ENCODE data around the gene IL4R.

The IL4R gene

DNA sequence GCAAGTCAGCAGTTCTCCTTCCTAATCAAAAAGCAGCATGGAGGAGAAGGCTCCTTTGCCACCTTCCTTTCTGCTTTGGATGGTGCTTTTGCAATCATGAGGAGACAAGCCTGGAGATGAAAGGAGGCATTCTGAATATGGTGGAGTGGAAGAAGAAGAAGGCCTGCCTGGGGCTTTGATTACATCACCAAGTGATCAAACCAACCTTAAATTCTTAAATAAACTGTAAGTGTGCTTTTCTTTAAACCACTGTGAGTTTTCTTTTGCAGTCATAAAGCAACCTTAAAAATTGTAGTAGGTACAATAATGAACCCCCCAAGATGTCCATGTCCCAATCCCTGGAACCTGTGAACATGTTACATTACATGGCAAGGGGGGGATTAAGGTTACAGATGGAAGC is 56.5 kb downstream of the IL4R start:
- Histone ChIP-seq H3K27ac (no peak overlapping the region), H3K4me2 (no peak overlapping the region), H3K27me3 (ENCODE audit: insufficient read depth, low read depth) (no peaks in the 10 kb centered on the region), H4K20me1 (ENCODE audit: insufficient read depth) (no peaks in the 10 kb centered on the region), H3K4me3 (IDR thresholded peaks at IDR 0.05; ENCODE audit: insufficient read depth, low read depth, low read length) (no peak overlapping the region), H3K9ac (no peak overlapping the region), H2AFZ (ENCODE audit: low read depth) (no peak overlapping the region), H3K79me2 (ENCODE audit: insufficient read depth, low read depth) (no peaks in the 10 kb centered on the region), H3K4me1 (ENCODE audit: low read depth, poor library complexity, severe bottlenecking) (peaks cover 44% of the 10 kb centered on the region), H3K36me3 (ENCODE audit: insufficient read depth) (no peaks in the 10 kb centered on the region)
- TF ChIP-seq, protein P1, sequence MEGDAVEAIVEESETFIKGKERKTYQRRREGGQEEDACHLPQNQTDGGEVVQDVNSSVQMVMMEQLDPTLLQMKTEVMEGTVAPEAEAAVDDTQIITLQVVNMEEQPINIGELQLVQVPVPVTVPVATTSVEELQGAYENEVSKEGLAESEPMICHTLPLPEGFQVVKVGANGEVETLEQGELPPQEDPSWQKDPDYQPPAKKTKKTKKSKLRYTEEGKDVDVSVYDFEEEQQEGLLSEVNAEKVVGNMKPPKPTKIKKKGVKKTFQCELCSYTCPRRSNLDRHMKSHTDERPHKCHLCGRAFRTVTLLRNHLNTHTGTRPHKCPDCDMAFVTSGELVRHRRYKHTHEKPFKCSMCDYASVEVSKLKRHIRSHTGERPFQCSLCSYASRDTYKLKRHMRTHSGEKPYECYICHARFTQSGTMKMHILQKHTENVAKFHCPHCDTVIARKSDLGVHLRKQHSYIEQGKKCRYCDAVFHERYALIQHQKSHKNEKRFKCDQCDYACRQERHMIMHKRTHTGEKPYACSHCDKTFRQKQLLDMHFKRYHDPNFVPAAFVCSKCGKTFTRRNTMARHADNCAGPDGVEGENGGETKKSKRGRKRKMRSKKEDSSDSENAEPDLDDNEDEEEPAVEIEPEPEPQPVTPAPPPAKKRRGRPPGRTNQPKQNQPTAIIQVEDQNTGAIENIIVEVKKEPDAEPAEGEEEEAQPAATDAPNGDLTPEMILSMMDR (conservative IDR thresholded peaks at IDR 0.05; ENCODE audit: low read depth, low read length), result no peak

- no peaks in the 10 kb centered on the region for H3K36me3 ChIP-seq (ENCODE audit: insufficient read depth)
- peaks cover 47% of the 10 kb centered on the region for H3K4me1 ChIP-seq (ENCODE audit: low read depth, poor library complexity, severe bottlenecking)
- TF ChIP-seq, protein P1 (conservative IDR thresholded peaks at IDR 0.05; ENCODE audit: low read depth, low read length), result no peak
- no peak overlapping the region for H3K9ac ChIP-seq
- 0 out of 2 replicates have a peak overlapping the region, but pooled peaks have one; percentile 28 for H3K27ac ChIP-seq
- H2AFZ ChIP-seq (ENCODE audit: low read depth), result no peak overlapping the region
- H3K4me2 ChIP-seq, result peak overlapping the region; percentile 61
- H3K27me3 ChIP-seq (ENCODE audit: insufficient read depth, low read depth), result no peaks in the 10 kb centered on the region
- no peak overlapping the region for H3K4me3 ChIP-seq (IDR thresholded peaks at IDR 0.05; ENCODE audit: insufficient read depth, low read depth, low read length)
- no peaks in the 10 kb centered on the region for H3K79me2 ChIP-seq (ENCODE audit: insufficient read depth, low read depth)
- H4K20me1 ChIP-seq (ENCODE audit: insufficient read depth), result no peaks in the 10 kb centered on the region
Measured at GRCh38 chr16:27373312-27373711, 59.5 kb downstream of the IL4R start.

- H2AFZ ChIP-seq (ENCODE audit: low read depth), result no peak overlapping the region
Measured at GRCh38 chr16:27374221-27374803, 60.5 kb downstream of the IL4R start.

DNA sequence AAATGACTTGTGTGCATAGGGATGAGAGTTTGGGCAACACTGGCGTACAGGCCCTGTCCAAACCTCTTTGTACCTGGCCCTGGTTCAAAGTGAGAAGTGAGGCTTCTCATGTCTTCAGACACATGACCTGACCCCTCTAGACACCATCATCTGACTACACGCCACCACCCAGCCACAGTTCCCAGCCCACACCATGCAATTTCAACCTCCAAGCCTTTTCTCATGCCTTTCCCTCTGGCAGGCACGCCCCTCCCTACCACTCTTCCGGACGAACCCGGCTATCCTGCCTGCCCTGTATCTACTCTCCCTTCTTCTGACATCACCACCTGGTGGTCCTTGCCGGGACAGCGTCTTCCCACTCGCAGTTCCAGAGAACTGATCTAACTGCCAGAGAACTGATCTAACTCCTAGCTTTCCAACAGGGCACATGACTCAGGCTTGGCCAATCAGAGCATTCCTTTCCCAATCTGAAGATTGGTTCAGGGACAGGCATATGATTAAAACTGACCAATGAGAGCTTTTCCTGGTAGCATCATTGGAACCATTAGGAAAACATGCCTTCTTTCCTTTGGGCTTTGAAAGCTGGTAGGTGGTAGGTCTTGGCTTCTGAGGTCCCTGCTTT is 61.1 kb downstream of the IL4R start:
- peaks cover 56% of the 10 kb centered on the region for H3K4me1 ChIP-seq (ENCODE audit: low read depth, poor library complexity, severe bottlenecking)
- peak overlapping the region; percentile 26; the same call in 1 of the 2 replicates for H3K27ac ChIP-seq
- TF ChIP-seq, protein P1 (conservative IDR thresholded peaks at IDR 0.05; ENCODE audit: low read depth, low read length), result peak; percentile 62
- peak overlapping the region; percentile 61 for H3K4me2 ChIP-seq
- H3K36me3 ChIP-seq (ENCODE audit: insufficient read depth), result no peaks in the 10 kb centered on the region
- no peak overlapping the region for H3K9ac ChIP-seq
- H3K27me3 ChIP-seq (ENCODE audit: insufficient read depth, low read depth), result no peaks in the 10 kb centered on the region
- H2AFZ ChIP-seq (ENCODE audit: low read depth), result peak overlapping the region; percentile 15; the same call in 1 of the 2 replicates
- H3K4me3 ChIP-seq (IDR thresholded peaks at IDR 0.05; ENCODE audit: insufficient read depth, low read depth, low read length), result no peak overlapping the region
- H4K20me1 ChIP-seq (ENCODE audit: insufficient read depth), result no peaks in the 10 kb centered on the region
- H3K79me2 ChIP-seq (ENCODE audit: insufficient read depth, low read depth), result no peaks in the 10 kb centered on the region

More at GRCh38 chr16:27374221-27374803, 60.5 kb downstream of the IL4R start:
- no peaks in the 10 kb centered on the region for H4K20me1 ChIP-seq (ENCODE audit: insufficient read depth)
- H3K4me2 ChIP-seq, result peak overlapping the region; percentile 61
- H3K4me3 ChIP-seq (IDR thresholded peaks at IDR 0.05; ENCODE audit: insufficient read depth, low read depth, low read length), result no peak overlapping the region
- no peaks in the 10 kb centered on the region for H3K36me3 ChIP-seq (ENCODE audit: insufficient read depth)
- peak overlapping the region; percentile 26; the same call in 1 of the 2 replicates for H3K27ac ChIP-seq
- TF ChIP-seq, protein P1 (conservative IDR thresholded peaks at IDR 0.05; ENCODE audit: low read depth, low read length), result no peak
- peaks cover 55% of the 10 kb centered on the region for H3K4me1 ChIP-seq (ENCODE audit: low read depth, poor library complexity, severe bottlenecking)
- H3K9ac ChIP-seq, result no peak overlapping the region
- no peaks in the 10 kb centered on the region for H3K27me3 ChIP-seq (ENCODE audit: insufficient read depth, low read depth)
- no peaks in the 10 kb centered on the region for H3K79me2 ChIP-seq (ENCODE audit: insufficient read depth, low read depth)

Data from KMS-11 (cell line).